GM21619 (cell line): ENCODE measurements around the gene BPNT1.
"Not testable (repeated sequence)": the region's sequence is repeated elsewhere in the genome, so short reads cannot be mapped to it uniquely, and the experiment has no call there.

Experiments used
- ATAC-seq: cut with Tn5 transposase; IDR thresholded peaks from one replicate; pipeline ENCODE4 v1.9.1; 2021; ENCODE audit not compliant: unreplicated experiment

Gene BPNT1

GRCh38 chr1:220077887-220078286 lies 11.7 kb downstream of the BPNT1 start:
- ATAC-seq: no peak

GRCh38 chr1:220076861-220077762 lies 12.5 kb downstream of the BPNT1 start:
- ATAC-seq: no peak

GRCh38 chr1:220067269-220068204 lies 22.1 kb downstream of the BPNT1 start:
- ATAC-seq: no peak

- ATAC-seq: no peak
These were observed 27.0 kb downstream of the BPNT1 start for GRCh38 chr1:220062629-220063028.

- no peak for ATAC-seq
These were observed 28.7 kb downstream of the BPNT1 start for GRCh38 chr1:220060876-220061275.

GRCh38 chr1:220056374-220056773 lies 33.2 kb downstream of the BPNT1 start:
- no peak for ATAC-seq

- peak; percentile 99 for ATAC-seq
These were observed 43.3 kb downstream of the BPNT1 start, which contains the start of gene EPRS1 for GRCh38 chr1:220046052-220046930. Gene EPRS1, minus strand, starts transcription at chr1:220046505. Its CDS starts 117 bp downstream, at chr1:220046388.

- ATAC-seq: no peak
These were observed 44.1 kb downstream of the BPNT1 start for GRCh38 chr1:220045356-220046051.

- no peak for ATAC-seq
These were observed 44.8 kb downstream of the BPNT1 start for GRCh38 chr1:220044678-220045355.

GRCh38 chr1:220043646-220044045 lies 45.9 kb downstream of the BPNT1 start:
- ATAC-seq: no peak

- no peak for ATAC-seq
These were observed 49.5 kb downstream of the BPNT1 start for GRCh38 chr1:220040028-220040596.

- ATAC-seq: no peak
These were observed 50.9 kb downstream of the BPNT1 start for GRCh38 chr1:220038640-220039039.

GRCh38 chr1:220037810-220038209 lies 51.8 kb downstream of the BPNT1 start:
- not testable (repeated sequence) for ATAC-seq

GRCh38 chr1:220032911-220033310 lies 56.7 kb downstream of the BPNT1 start:
- ATAC-seq: no peak

GRCh38 chr1:220031287-220031686 lies 58.3 kb downstream of the BPNT1 start:
- ATAC-seq: no peak

- ATAC-seq: peak; percentile 75
These were observed 61.2 kb downstream of the BPNT1 start for GRCh38 chr1:220028346-220028895.

- ATAC-seq: no peak
These were observed 70.5 kb downstream of the BPNT1 start for GRCh38 chr1:220019071-220019470.

GRCh38 chr1:220013497-220013896 lies 76.1 kb downstream of the BPNT1 start:
- peak; percentile 93 for ATAC-seq

- no peak for ATAC-seq
These were observed 77.3 kb downstream of the BPNT1 start for GRCh38 chr1:220012259-220012658.
